WTC11 (cell line): Measurements from ENCODE around the gene LGMN. TPM values are rescaled to one million over a fixed set of nuclear protein-coding genes. Genes with fewer than 3 reads are reported as not detected.

ENCODE experiments used
- ATAC-seq: fragments of 200-7000 bp; cut with Tn5 transposase; 2 replicates; pipeline ENCODE4 v1.10.0; 2021; ENCODE audit warnings: mild to moderate bottlenecking, moderate library complexity
- CTCF ChIA-PET: fragments of 300-600 bp; sonication (Branson Sonifier 250); formaldehyde crosslinking; loops from one replicate; lab custom pipeline; 2021; ENCODE audit warnings: antibody characterized with exemption; lab: Charles Lee
- POLR2A ChIA-PET: fragments of 350-600 bp; sonication (Branson Sonifier 250); formaldehyde crosslinking; loops from one replicate; lab custom pipeline; 2021; ENCODE audit warnings: antibody characterized with exemption; lab: Charles Lee
- DNase-seq: peaks from one replicate; pipeline ENCODE4 v3.0.0; 2021; ENCODE audit warnings: low spot score
- H3K27ac Mint-ChIP-seq: 2 replicates; pipeline ENCODE4 v1.8.0; 2021; ENCODE audit warnings: mixed read lengths
- H3K27me3 Mint-ChIP-seq: 2 replicates; pipeline ENCODE4 v1.8.0; 2021; ENCODE audit warnings: low read depth, mild to moderate bottlenecking, moderate library complexity, mixed read lengths
- H3K36me3 Mint-ChIP-seq: 2 replicates; pipeline ENCODE4 v1.8.0; 2021; ENCODE audit warnings: mixed read lengths
- H3K4me1 Mint-ChIP-seq: 2 replicates; pipeline ENCODE4 v1.8.0; 2022; ENCODE audit warnings: mixed read lengths
- H3K4me3 Mint-ChIP-seq: 2 replicates; pipeline ENCODE4 v1.8.0; 2021; ENCODE audit warnings: mild to moderate bottlenecking, moderate library complexity, mixed read lengths
- H3K9me3 Mint-ChIP-seq: 2 replicates; pipeline ENCODE4 v1.8.0; 2021; ENCODE audit warnings: mixed read lengths
- AFF4 ChIP-seq: sonication (generic); formaldehyde crosslinking; IDR thresholded peaks from 2 replicates; pipeline ENCODE4 v1.8.1; 2023; ENCODE audit warnings: mild to moderate bottlenecking, missing genetic modification reagents, borderline replicate concordance
- ARID4B ChIP-seq: sonication (generic); formaldehyde crosslinking; IDR thresholded peaks from 2 replicates; pipeline ENCODE4 v1.8.0; 2023; ENCODE audit warnings: missing genetic modification reagents, mild to moderate bottlenecking, borderline replicate concordance
- ATF1 ChIP-seq: sonication (generic); formaldehyde crosslinking; IDR thresholded peaks from 2 replicates; pipeline ENCODE4 v1.8.1; 2023; ENCODE audit warnings: mild to moderate bottlenecking, moderate library complexity, missing genetic modification reagents
- ATF6 ChIP-seq: sonication (generic); formaldehyde crosslinking; IDR thresholded peaks from 2 replicates; pipeline ENCODE4 v1.8.1; 2023; ENCODE audit warnings: mild to moderate bottlenecking, missing genetic modification reagents
- CBFB ChIP-seq: sonication (generic); formaldehyde crosslinking; IDR thresholded peaks from 2 replicates; pipeline ENCODE4 v1.8.1; 2022; ENCODE audit warnings: mild to moderate bottlenecking, low read depth, missing genetic modification reagents
- ERG ChIP-seq: fragments of 250-450 bp; sonication (Bioruptor Pico); IDR thresholded peaks from 2 replicates; pipeline ENCODE4 v1.8.0; 2021; ENCODE audit warnings: mild to moderate bottlenecking
- FOXJ3 ChIP-seq: sonication (generic); formaldehyde crosslinking; IDR thresholded peaks from 2 replicates; pipeline ENCODE4 v1.9.0; 2021; ENCODE audit warnings: missing genetic modification reagents, mild to moderate bottlenecking, borderline replicate concordance
- NR1H2 ChIP-seq: sonication (generic); formaldehyde crosslinking; IDR thresholded peaks from 2 replicates; pipeline ENCODE4 v1.9.0; 2021; ENCODE audit warnings: mild to moderate bottlenecking, moderate library complexity, missing genetic modification reagents
- NR3C1 ChIP-seq: sonication (generic); formaldehyde crosslinking; conservative IDR thresholded peaks from 2 replicates; pipeline ENCODE4 v1.8.1; 2023; ENCODE audit warnings: low read depth, mild to moderate bottlenecking, missing genetic modification reagents
- PRDM15 ChIP-seq: sonication (generic); formaldehyde crosslinking; IDR thresholded peaks from 2 replicates; pipeline ENCODE4 v1.8.0; 2022; ENCODE audit warnings: missing genetic modification reagents
- SMAD3 ChIP-seq: sonication (generic); formaldehyde crosslinking; IDR thresholded peaks from 2 replicates; pipeline ENCODE4 v1.8.0; 2022; ENCODE audit warnings: missing genetic modification reagents, mild to moderate bottlenecking, borderline replicate concordance
- USF2 ChIP-seq: sonication (generic); formaldehyde crosslinking; IDR thresholded peaks from 2 replicates; pipeline ENCODE4 v1.8.1; 2023; ENCODE audit warnings: mild to moderate bottlenecking, missing genetic modification reagents, moderate library complexity
- ZBTB21 ChIP-seq: sonication (generic); formaldehyde crosslinking; IDR thresholded peaks from 2 replicates; pipeline ENCODE4 v1.8.1; 2023; ENCODE audit warnings: mild to moderate bottlenecking, missing genetic modification reagents, borderline replicate concordance
- ZMAT4 ChIP-seq: fragments of 250-450 bp; sonication (Bioruptor Pico); IDR thresholded peaks from 2 replicates; pipeline ENCODE4 v1.9.0; 2021; ENCODE audit warnings: mild to moderate bottlenecking
- ZNF416 ChIP-seq: fragments of 250-450 bp; sonication (Bioruptor Pico); IDR thresholded peaks from 2 replicates; pipeline ENCODE4 v1.9.0; 2021; ENCODE audit warnings: mild to moderate bottlenecking, inconsistent platforms
- ZNF423 ChIP-seq: fragments of 250-450 bp; sonication (Bioruptor Pico); IDR thresholded peaks from 2 replicates; pipeline ENCODE4 v2.1.2; 2022; ENCODE audit warnings: mild to moderate bottlenecking, moderate library complexity
- total RNA-seq: library from RNA; stranded (reverse); gene quantifications from 3 replicates; pipeline ENCODE4 v1.2.3, GENCODE V29; 2021

The LGMN gene
- total RNA-seq, 1 experiment from 2014 or later, result 55.7 TPM

- TF ChIP-seq FOXJ3, result no peak
- TF ChIP-seq ZNF423 (CRISPR knock-in tag), result no peak
- no peak for TF ChIP-seq ERG
- no peak for TF ChIP-seq ZNF416 (CRISPR knock-in tag)
Observed at GRCh38 chr14:92702441-92702918, 45.9 kb downstream of the LGMN start (continued).

GRCh38 chr14:92701826-92702225, 46.6 kb downstream of the LGMN start:
- peaks cover 26% of the 10 kb centered on the region for H3K36me3 Mint-ChIP-seq
- DNase-seq (no peak), ATAC-seq (no peak)
- TF ChIP-seq USF2 (CRISPR knock-in tag) (no peak), SMAD3 (CRISPR knock-in tag) (no peak), ZMAT4 (CRISPR knock-in tag) (no peak), NR1H2 (CRISPR knock-in tag) (no peak), ZNF416 (CRISPR knock-in tag) (no peak), CBFB (CRISPR knock-in tag) (no peak), ARID4B (CRISPR knock-in tag) (no peak), ATF1 (CRISPR knock-in tag) (no peak)
- H3K4me1 Mint-ChIP-seq, result no peaks in the 10 kb centered on the region
- H3K27ac Mint-ChIP-seq, result no peak overlapping the region
- ChIA-PET CTCF (no interaction called here), POLR2A (no interaction called here)
- H3K9me3 Mint-ChIP-seq, result no peaks in the 10 kb centered on the region
- no peak overlapping the region for H3K4me3 Mint-ChIP-seq
- no peaks in the 10 kb centered on the region; the same call in 1 of the 2 replicates for H3K27me3 Mint-ChIP-seq

GRCh38 chr14:92698393-92698792, 50.0 kb downstream of the LGMN start:
- no peak overlapping the region for H3K27ac Mint-ChIP-seq
- no peaks in the 10 kb centered on the region for H3K4me1 Mint-ChIP-seq
- ATAC-seq, result no peak
- peaks cover 2% of the 10 kb centered on the region for H3K36me3 Mint-ChIP-seq
- ChIA-PET CTCF (interaction anchor here (1.2 to 2.8 kb wide), 2 partner anchors 11 to 256 kb away, joined by 3 to 11 read pairs; no protein-coding TSS in a partner anchor), POLR2A (no interaction called here)
- H3K4me3 Mint-ChIP-seq, result no peak overlapping the region
- H3K9me3 Mint-ChIP-seq, result no peaks in the 10 kb centered on the region
- H3K27me3 Mint-ChIP-seq, result peaks cover 2% of the 10 kb centered on the region
- DNase-seq, result no peak
- TF ChIP-seq CBFB (CRISPR knock-in tag) (no peak), PRDM15 (CRISPR knock-in tag) (no peak), NR3C1 (no peak), AFF4 (CRISPR knock-in tag) (no peak), ATF6 (CRISPR knock-in tag) (no peak), ZBTB21 (CRISPR knock-in tag) (no peak)
